Esophagus (tissue), 2 donors: ENCODE measurements around the gene PTTG1. TPM values are rescaled to one million over a fixed set of nuclear protein-coding genes. Genes with fewer than 3 reads are reported as not detected.
A peak's percentile ranks its signal among the peaks of the same experiment; 100 is the strongest.

Experiments used
- H3K27ac ChIP-seq, 2 donors: one replicate each; pipeline ENCODE4 v1.5.1; 2013; ENCODE audit warnings: low read depth in 2 of 2, mild to moderate bottlenecking in 2 of 2, inconsistent platforms in 1 of 2, low read length in 1 of 2, moderate library complexity in 1 of 2
- H3K27me3 ChIP-seq, 2 donors: one replicate each; pipeline ENCODE4 v1.6.1; 2013; ENCODE audit warnings: low read length in 2 of 2, control low read depth in 1 of 2, mild to moderate bottlenecking in 1 of 2; ENCODE audit not compliant: insufficient read depth in 2 of 2, control insufficient read depth in 1 of 2
- H3K36me3 ChIP-seq, 2 donors: one replicate each; pipeline ENCODE4 v1.6.1; 2013; ENCODE audit warnings: low read length in 1 of 2; ENCODE audit not compliant: control insufficient read depth in 2 of 2, insufficient read depth in 2 of 2
- H3K4me1 ChIP-seq, 2 donors: one replicate each; pipeline ENCODE4 v1.6.1; 2013; ENCODE audit warnings: low read length in 1 of 2; ENCODE audit not compliant: control insufficient read depth in 2 of 2, insufficient read depth in 2 of 2
- H3K4me3 ChIP-seq, 2 donors: one replicate each; pipeline ENCODE4 v1.5.1; 2013; ENCODE audit warnings: low read length in 2 of 2, mild to moderate bottlenecking in 2 of 2, low read depth in 1 of 2, moderate library complexity in 1 of 2
- H3K9me3 ChIP-seq, 2 donors: one replicate each; pipeline ENCODE4 v1.6.1; 2013; ENCODE audit warnings: mild to moderate bottlenecking in 2 of 2, low read depth in 1 of 2, low read length in 1 of 2, moderate library complexity in 1 of 2; ENCODE audit not compliant: control insufficient read depth in 2 of 2, insufficient read depth in 1 of 2
- WGBS, 2 donors: extraction: QIAGEN DNeasy Blood & Tissue Kit; methylation state at CpG; one replicate each; pipeline ENCODE4 v1.1.7; 2013; 5-methylcytosine and 5-hydroxymethylcytosine counted together
- polyA plus RNA-seq, 2 donors: library from polyadenylated mRNA; stranded (reverse); fragments of 200-250 nt; gene quantifications; one replicate each; pipeline ENCODE4 v1.2.3, GENCODE V29; 2013
- donor health status: healthy with polysubstance abuse.
- donor health status: Bipolar disorder and iron deficiency.

The PTTG1 gene
- polyA plus RNA-seq, 2 donors = 96.5 to 118 TPM

GRCh38 chr5:160385496-160385895 lies 36.2 kb upstream of the PTTG1 start:
- no peaks in the 10 kb centered on the region for H3K4me1 ChIP-seq
- H3K27me3 ChIP-seq = no peaks in the 10 kb centered on the region
- no peaks in the 10 kb centered on the region for H3K36me3 ChIP-seq
- no peaks in the 10 kb centered on the region for H3K9me3 ChIP-seq
- no peak overlapping the region for H3K27ac ChIP-seq
- no peak overlapping the region for H3K4me3 ChIP-seq

GRCh38 chr5:160387445-160387844 lies 34.2 kb upstream of the PTTG1 start:
- no peaks in the 10 kb centered on the region for H3K4me1 ChIP-seq
- WGBS, 2 donors = 93 to 98% methylated on average over 1 of the region's 1 CpG
- H3K4me3 ChIP-seq = no peak overlapping the region
- no peaks in the 10 kb centered on the region for H3K9me3 ChIP-seq
- no peaks in the 10 kb centered on the region for H3K36me3 ChIP-seq
- no peak overlapping the region for H3K27ac ChIP-seq
- H3K27me3 ChIP-seq = no peaks in the 10 kb centered on the region

GRCh38 chr5:160390787-160391696 lies 30.6 kb upstream of the PTTG1 start:
- Histone ChIP-seq H3K27ac (no peak overlapping the region), H3K27me3 (no peaks in the 10 kb centered on the region), H3K4me3 (no peak overlapping the region), H3K4me1 (no peaks in the 10 kb centered on the region), H3K9me3 (no peaks in the 10 kb centered on the region), H3K36me3 (no peaks in the 10 kb centered on the region)
- 72 to 76% methylated on average over 7 to 8 of the region's 8 CpGs for WGBS, 2 donors

- no peaks in the 10 kb centered on the region for H3K9me3 ChIP-seq
- H3K36me3 ChIP-seq = no peaks in the 10 kb centered on the region
- H3K4me1 ChIP-seq = no peaks in the 10 kb centered on the region
- WGBS, 2 donors = 94% methylated on average over 7 of the region's 7 CpGs
- no peaks in the 10 kb centered on the region for H3K27me3 ChIP-seq
- H3K27ac ChIP-seq = no peak overlapping the region
- H3K4me3 ChIP-seq = no peak overlapping the region
Measured at GRCh38 chr5:160395111-160395510, 26.5 kb upstream of the PTTG1 start.

- Histone ChIP-seq H3K36me3 (no peaks in the 10 kb centered on the region), H3K4me3 (no peak overlapping the region), H3K27ac (no peak overlapping the region), H3K9me3 (no peaks in the 10 kb centered on the region), H3K27me3 (no peaks in the 10 kb centered on the region), H3K4me1 (no peaks in the 10 kb centered on the region)
- WGBS, 2 donors = 97 to 100% methylated on average over 1 of the region's 1 CpG
Measured at GRCh38 chr5:160397492-160397891, 24.2 kb upstream of the PTTG1 start.

GRCh38 chr5:160398806-160399205 lies 22.8 kb upstream of the PTTG1 start:
- Histone ChIP-seq H3K4me3 (no peak overlapping the region), H3K27me3 (no peaks in the 10 kb centered on the region), H3K4me1 (no peaks in the 10 kb centered on the region), H3K36me3 (peaks cover under 1 to 4% of the 10 kb centered on the region in 2 donors), H3K9me3 (no peaks in the 10 kb centered on the region), H3K27ac (no peak overlapping the region)
- WGBS, 2 donors = 37 to 40% methylated on average over 4 of the region's 4 CpGs

- H3K4me3 ChIP-seq = peak within 1 kb of the TSS; percentile 72 to 91
- H3K4me1 ChIP-seq = no peaks in the 10 kb centered on the region
- H3K36me3 ChIP-seq = peaks cover 4% of the 10 kb centered on the region in 2 donors
- no peaks in the 10 kb centered on the region for H3K9me3 ChIP-seq
- peak within 1 kb of the TSS; percentile 89 to 97 for H3K27ac ChIP-seq
- no peaks in the 10 kb centered on the region for H3K27me3 ChIP-seq
- WGBS, 2 donors = 0 to 1% methylated on average over 40 to 41 of the region's 41 CpGs
Measured at GRCh38 chr5:160399402-160400353, 22.0 kb upstream of the PTTG1 start, which contains the start of gene FAM200C. Gene FAM200C (minus strand): TSS chr5:160400054. CDS start chr5:160395490, 4,564 bp downstream.

GRCh38 chr5:160418561-160419457 lies 2.8 kb upstream of the PTTG1 start, which contains the start of gene SLU7:
Gene SLU7 (minus strand): TSS chr5:160419081. CDS start chr5:160415294, 3,787 bp downstream.
- no peaks in the 10 kb centered on the region for H3K36me3 ChIP-seq
- H3K9me3 ChIP-seq = no peaks in the 10 kb centered on the region
- peak within 1 kb of the TSS; percentile 90 to 99 for H3K4me3 ChIP-seq
- H3K27ac ChIP-seq = peak within 1 kb of the TSS; percentile 89 to 92
- 0 to 1% methylated on average over 48 of the region's 48 CpGs for WGBS, 2 donors
- H3K27me3 ChIP-seq = no peaks in the 10 kb centered on the region
- H3K4me1 ChIP-seq = peaks cover 0 to 2% of the 10 kb centered on the region in 2 donors
